Common myeloid progenitor, CD34-positive (primary cell): Measurements from ENCODE around the gene HSD17B7.

Experiments used
- CTCF ChIA-PET: fragments of 350-600 bp; sonication (Branson Sonifier 250); formaldehyde crosslinking; loops from one replicate; lab custom pipeline; 2021; ENCODE audit warnings: antibody characterized with exemption; lab: Charles Lee
- POLR2A ChIA-PET: fragments of 350-600 bp; sonication (Branson Sonifier 250); formaldehyde crosslinking; loops from one replicate; lab custom pipeline; 2021; ENCODE audit warnings: antibody characterized with exemption; lab: Charles Lee
- DNase-seq, 3 donors: peaks; one replicate each; pipeline versions ENCODE4 v3.0.0 to v3.0.0-alpha.2; 2013
- H3K27ac ChIP-seq, 2 experiments: 1 replicate in 1 of 2; 2 replicates in 1 of 2; pipeline ENCODE4 v1.7.0; 2013; ENCODE audit warnings: inconsistent platforms in 2 of 2, low read length in 2 of 2, mild to moderate bottlenecking in 2 of 2, low read depth in 1 of 2, moderate library complexity in 1 of 2; ENCODE audit not compliant: severe bottlenecking in 2 of 2, insufficient read depth in 1 of 2, poor library complexity in 1 of 2
- H3K27me3 ChIP-seq, 5 experiments: replicated peaks in 2 of 5; 1 replicate in 3 of 5; 2 replicates in 2 of 5; pipeline versions ENCODE4 v1.6.1 to v1.7.0; 2013; ENCODE audit warnings: low read length in 4 of 5, mild to moderate bottlenecking in 2 of 5, moderate library complexity in 2 of 5, inconsistent platforms in 1 of 5; ENCODE audit not compliant: insufficient read depth in 5 of 5, control insufficient read depth in 4 of 5
- H3K36me3 ChIP-seq, 4 experiments: 1 replicate in 2 of 4; 2 replicates in 2 of 4; pipeline versions ENCODE4 v1.6.1 to v1.7.0; 2013; ENCODE audit warnings: low read length in 3 of 4, control low read depth in 1 of 4, mild to moderate bottlenecking in 1 of 4; ENCODE audit not compliant: control insufficient read depth in 4 of 4, insufficient read depth in 4 of 4
- H3K4me1 ChIP-seq, 4 experiments: 1 replicate in 3 of 4; 2 replicates in 1 of 4; pipeline versions ENCODE4 v1.6.1 to v1.7.1; 2013; ENCODE audit warnings: low read length in 3 of 4, mild to moderate bottlenecking in 3 of 4, control low read depth in 1 of 4, inconsistent platforms in 1 of 4, moderate library complexity in 1 of 4; ENCODE audit not compliant: control insufficient read depth in 4 of 4, insufficient read depth in 4 of 4; ENCODE audit errors: control extremely low read depth in 1 of 4
- H3K4me3 ChIP-seq, 7 experiments: 1 replicate in 4 of 7; 2 replicates in 3 of 7; pipeline versions ENCODE4 v1.5.1 to v1.7.0; 2013; ENCODE audit warnings: mild to moderate bottlenecking in 7 of 7, low read length in 6 of 7, moderate library complexity in 6 of 7, inconsistent platforms in 2 of 7, low read depth in 2 of 7, control low read depth in 1 of 7; ENCODE audit not compliant: insufficient read depth in 4 of 7, control insufficient read depth in 1 of 7; ENCODE audit errors: extremely low read depth in 1 of 7
- H3K9me3 ChIP-seq, 5 experiments: 1 replicate in 4 of 5; 2 replicates in 1 of 5; pipeline versions ENCODE4 v1.6.1 to v1.7.1; 2013; ENCODE audit warnings: low read length in 4 of 5, mild to moderate bottlenecking in 2 of 5, inconsistent platforms in 1 of 5, low read depth in 1 of 5, moderate library complexity in 1 of 5; ENCODE audit not compliant: control insufficient read depth in 4 of 5, insufficient read depth in 2 of 5; ENCODE audit errors: control extremely low read depth in 1 of 5
- WGBS: methylation state at CpG from one replicate; pipeline ENCODE4 v1.1.5; 2013; ENCODE audit not compliant: insufficient coverage; 5-methylcytosine and 5-hydroxymethylcytosine counted together

The HSD17B7 gene

DNA sequence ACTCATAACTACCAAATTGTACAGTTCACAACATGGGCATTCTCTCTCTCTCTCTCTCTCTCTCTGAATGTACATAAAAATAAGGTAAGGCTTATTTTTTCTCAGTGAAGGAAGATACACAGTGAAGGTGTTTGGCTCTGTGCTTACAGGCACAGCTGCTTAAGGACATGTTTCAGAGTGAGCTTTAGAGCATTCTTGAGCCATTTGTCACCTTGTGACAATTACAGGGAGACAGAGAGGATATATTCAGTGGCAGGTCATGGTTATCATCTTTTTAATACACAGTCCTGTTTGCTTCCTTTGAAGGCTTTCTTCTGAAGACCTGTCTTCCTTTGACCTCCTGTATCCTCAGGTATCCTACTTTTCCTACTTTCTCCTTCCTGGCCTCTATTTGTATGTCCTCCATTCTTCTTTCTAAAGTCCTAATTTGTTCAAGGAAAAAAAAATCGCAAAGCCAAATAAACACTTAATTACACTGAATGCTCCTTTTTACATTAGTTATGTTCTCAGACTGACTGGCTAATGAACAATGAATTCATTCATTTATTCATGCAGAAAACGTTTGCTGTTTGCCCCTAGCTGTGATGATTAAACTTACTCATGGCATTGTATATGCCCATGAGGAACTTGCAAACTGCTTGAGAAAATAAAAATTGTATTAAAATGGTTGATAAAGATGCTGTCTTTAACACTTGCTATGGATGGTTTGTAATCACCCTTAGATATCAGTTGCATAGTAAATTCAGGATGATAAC lies 33.4 kb downstream of the HSD17B7 start:
- Histone ChIP-seq H3K4me3 (no peak overlapping the region), H3K36me3 (no peaks in the 10 kb centered on the region), H3K27me3 (peaks cover 7 to 42% (median 18%) of the 10 kb centered on the region in 5 experiments), H3K4me1 (peaks cover 0 to 10% (median 8%) of the 10 kb centered on the region in 4 experiments), H3K9me3 (no peaks in the 10 kb centered on the region), H3K27ac (no peak overlapping the region)
- ChIA-PET CTCF (no interaction called here), POLR2A (interaction anchor here (0.6 kb wide), 1 partner anchor 398 kb away, joined by 3 read pairs; no protein-coding TSS in a partner anchor)
- 90% methylated on average over 2 of the region's 2 CpGs for WGBS
- no peak for DNase-seq

DNA sequence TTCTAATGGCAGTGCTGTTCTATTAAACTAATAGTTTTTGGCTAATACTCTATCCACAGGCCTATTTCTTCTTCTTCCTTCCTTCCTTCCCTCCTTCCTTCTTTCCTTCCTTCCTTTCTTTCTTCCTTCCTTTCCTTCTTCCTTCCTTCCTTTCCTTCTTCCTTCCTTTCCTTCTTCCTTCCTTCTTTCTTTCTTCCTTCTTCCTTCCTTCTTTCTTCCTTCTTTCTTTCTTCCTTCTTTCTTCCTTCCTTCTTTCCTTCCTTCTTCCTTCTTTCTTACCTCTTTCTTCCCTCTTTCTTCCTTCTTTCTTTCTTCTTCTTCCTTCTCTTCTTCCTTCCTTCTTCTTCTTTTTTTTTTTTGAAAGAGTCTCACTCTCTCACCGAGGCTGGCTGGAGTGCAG lies 38.8 kb downstream of the HSD17B7 start:
- ChIA-PET CTCF (no interaction called here), POLR2A (no interaction called here)
- no peak overlapping the region for H3K27ac ChIP-seq
- WGBS, result no CpG with 5 or more reads among the region's 1 CpG
- H3K4me3 ChIP-seq, result no peak overlapping the region
- no peaks in the 10 kb centered on the region for H3K4me1 ChIP-seq
- DNase-seq, result no peak
- no peaks in the 10 kb centered on the region for H3K9me3 ChIP-seq
- H3K27me3 ChIP-seq, result peaks cover 0 to 9% (median 4%) of the 10 kb centered on the region in 5 experiments
- no peaks in the 10 kb centered on the region for H3K36me3 ChIP-seq

DNA sequence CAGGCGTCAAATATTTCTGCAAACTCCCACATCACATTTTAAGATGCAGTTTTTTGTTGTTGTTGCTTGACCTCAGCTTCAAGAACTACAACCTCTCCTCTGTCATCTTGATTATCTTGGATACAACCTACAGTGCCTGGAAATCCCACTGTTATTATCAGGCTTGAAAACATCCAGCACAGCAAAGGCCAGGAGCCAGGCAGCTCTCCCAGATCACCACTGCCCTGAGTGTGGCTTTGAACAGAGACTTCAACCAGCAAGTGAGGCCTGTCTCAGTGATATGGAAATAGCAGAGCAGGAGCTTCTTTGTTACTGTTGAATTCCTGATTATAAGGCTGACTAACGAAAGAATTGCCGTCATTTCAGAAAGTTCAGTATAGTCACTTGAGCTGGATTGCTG lies 42.0 kb downstream of the HSD17B7 start:
- CTCF ChIA-PET, result interaction anchor here (1.5 kb wide), 1 partner anchor 16 kb away, joined by 3 read pairs; no protein-coding TSS in a partner anchor
- Histone ChIP-seq H3K36me3 (no peaks in the 10 kb centered on the region), H3K9me3 (no peaks in the 10 kb centered on the region), H3K27ac (no peak overlapping the region), H3K27me3 (peaks cover 0 to 2% (median 0%) of the 10 kb centered on the region in 5 experiments), H3K4me1 (no peaks in the 10 kb centered on the region), H3K4me3 (no peak overlapping the region)
- DNase-seq, result no peak
- POLR2A ChIA-PET, result interaction anchor here (0.6 kb wide), 1 partner anchor 646 kb away, joined by 3 read pairs; no protein-coding TSS in a partner anchor
- WGBS, result 100% methylated on average over 2 of the region's 3 CpGs

DNA sequence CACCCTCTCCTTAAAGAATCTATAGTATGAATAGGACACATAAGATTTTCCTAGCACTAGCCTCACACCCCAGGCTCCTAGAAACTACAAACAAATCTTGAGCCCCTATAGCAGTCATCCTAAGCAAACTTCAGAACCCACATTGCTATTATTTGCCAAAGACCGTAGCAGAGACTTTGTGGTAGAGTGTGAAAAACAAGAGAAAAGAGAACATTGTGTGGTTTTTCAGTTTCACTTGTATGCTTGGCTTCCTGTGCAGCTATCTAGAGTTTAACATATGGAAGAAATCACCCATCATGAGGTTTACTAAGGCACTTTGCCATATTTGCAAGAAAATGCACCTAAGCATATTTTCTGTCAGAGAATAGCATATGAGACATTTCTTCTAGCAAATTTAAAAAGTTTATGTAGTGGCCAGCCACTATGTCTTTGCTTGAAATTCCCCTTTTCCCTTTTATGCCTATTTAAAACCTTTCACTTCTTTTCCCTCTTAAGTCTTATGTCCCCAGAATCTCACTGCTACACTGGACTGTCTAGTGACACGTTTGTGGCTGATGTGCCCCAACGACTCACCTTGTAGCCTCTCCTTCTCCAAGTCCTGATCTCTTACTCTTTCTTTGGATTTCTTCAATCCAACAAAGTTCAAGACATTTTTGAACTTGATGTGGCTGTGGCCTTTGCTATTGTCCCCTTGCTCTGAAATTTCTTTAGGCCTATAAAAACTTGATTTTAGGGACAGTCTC lies 44.8 kb downstream of the HSD17B7 start:
- 86% methylated on average over 2 of the region's 3 CpGs for WGBS
- Histone ChIP-seq H3K4me3 (no peak overlapping the region), H3K36me3 (no peaks in the 10 kb centered on the region), H3K27me3 (peaks cover 0 to 2% (median 0%) of the 10 kb centered on the region in 5 experiments), H3K4me1 (no peaks in the 10 kb centered on the region), H3K9me3 (peaks cover 0 to 14% (median 6%) of the 10 kb centered on the region in 5 experiments), H3K27ac (no peak overlapping the region)
- POLR2A ChIA-PET, result no interaction called here
- no peak for DNase-seq
- CTCF ChIA-PET, result no interaction called here

DNA sequence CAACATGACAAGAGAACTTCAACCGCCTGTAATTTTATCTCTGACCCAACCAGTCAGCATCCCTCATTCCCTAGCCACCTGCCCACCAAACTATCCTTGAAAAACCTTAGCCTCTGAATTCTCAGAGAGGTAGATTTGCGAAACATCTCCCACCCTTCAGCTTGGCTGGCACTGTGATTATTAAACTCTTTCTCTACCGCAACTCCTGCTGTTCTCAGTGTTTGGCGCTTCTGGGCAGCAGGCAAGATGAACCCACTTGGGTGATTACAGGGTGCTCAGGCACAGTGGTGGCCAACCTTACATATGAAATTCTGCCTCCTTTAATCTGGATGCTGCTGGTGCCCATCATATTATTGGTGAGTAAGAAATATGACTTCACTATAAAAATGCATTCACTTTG lies 48.4 kb downstream of the HSD17B7 start:
- H3K4me3 ChIP-seq, result no peak overlapping the region
- no peak overlapping the region for H3K27ac ChIP-seq
- no peaks in the 10 kb centered on the region for H3K4me1 ChIP-seq
- peaks cover 0 to 14% (median 6%) of the 10 kb centered on the region in 5 experiments for H3K9me3 ChIP-seq
- H3K27me3 ChIP-seq, result peaks cover 0 to 4% (median 0%) of the 10 kb centered on the region in 5 experiments
- H3K36me3 ChIP-seq, result no peaks in the 10 kb centered on the region
- no peak for DNase-seq
- WGBS, result 78% methylated on average over 4 of the region's 4 CpGs
- POLR2A ChIA-PET, result no interaction called here
- CTCF ChIA-PET, result no interaction called here

DNA sequence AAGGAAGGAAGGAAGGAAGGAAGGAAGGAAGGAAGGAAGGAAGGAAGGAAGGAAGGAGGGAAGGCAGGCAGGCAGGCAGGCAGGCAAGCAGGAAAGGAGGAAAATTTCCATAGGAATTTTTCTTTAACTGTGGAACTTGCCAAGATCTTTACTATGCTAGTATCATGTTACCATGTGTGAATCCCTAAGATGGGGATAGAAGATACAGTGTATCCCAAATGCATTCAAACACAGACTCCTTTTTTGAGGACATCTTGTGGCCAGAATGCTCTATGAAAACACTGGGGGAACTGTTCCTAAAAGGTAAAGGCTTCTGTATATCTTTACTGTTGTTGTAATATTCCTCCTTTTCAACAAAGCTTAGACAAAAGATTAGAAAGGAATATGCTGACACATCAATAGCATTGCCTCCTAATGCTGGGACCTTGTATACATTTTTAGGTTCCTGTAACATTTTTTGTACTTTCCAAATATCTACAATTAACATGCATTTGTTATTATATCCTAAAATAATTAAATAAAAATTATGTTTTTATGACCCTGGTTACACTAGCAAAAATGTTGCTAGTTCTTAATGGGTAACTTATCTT lies 49.8 kb downstream of the HSD17B7 start:
- ChIA-PET POLR2A (no interaction called here), CTCF (no interaction called here)
- H3K27ac ChIP-seq, result no peak overlapping the region
- H3K36me3 ChIP-seq, result no peaks in the 10 kb centered on the region
- H3K4me1 ChIP-seq, result no peaks in the 10 kb centered on the region
- no peak for DNase-seq
- peaks cover 0 to 4% (median 0%) of the 10 kb centered on the region in 5 experiments for H3K27me3 ChIP-seq
- peaks cover 0 to 14% (median 6%) of the 10 kb centered on the region in 5 experiments for H3K9me3 ChIP-seq
- H3K4me3 ChIP-seq, result no peak overlapping the region
